IMR-90 (cell line): ENCODE results near the gene AKT2. TPM values are rescaled to one million over a fixed set of nuclear protein-coding genes. Genes with fewer than 3 reads are reported as not detected.

Experiments used
- ATAC-seq: fragments of 200-7000 bp; cut with Tn5 transposase; 2 replicates; pipeline ENCODE4 v1.9.1; 2020; ENCODE audit warnings: low read depth, mild to moderate bottlenecking, moderate library complexity
- BruUV-seq: library from RNA; stranded (reverse); fragments of 400-500 nt; replicated peaks from 2 replicates; lab custom pipeline; 2021; lab: Mats Ljungman, UMichigan
- CTCF ChIA-PET: fragments of 300-600 bp; formaldehyde crosslinking; extraction: SDS; loops from one replicate; lab custom pipeline; 2021; ENCODE audit warnings: antibody characterized with exemption; lab: Yijun Ruan, JAX
- POLR2A ChIA-PET: fragments of 300-600 bp; sonication (Branson Sonifier 250); formaldehyde crosslinking; loops from one replicate; lab custom pipeline; 2022; ENCODE audit warnings: antibody characterized with exemption; ENCODE audit not compliant: unreplicated experiment; lab: Charles Lee
- DNase-seq: peaks from one replicate; pipeline ENCODE4 v3.0.0; 2013
- H2AFZ ChIP-seq: replicated peaks from 2 replicates; pipeline ENCODE3; 2013; ENCODE audit warnings: low read length, mild to moderate bottlenecking; ENCODE audit not compliant: poor library complexity
- H2AK5ac ChIP-seq: 2 replicates; pipeline ENCODE4 v1.6.1; 2013; ENCODE audit warnings: low read depth, low read length, inconsistent platforms
- H2AK9ac ChIP-seq: replicated peaks from 2 replicates; pipeline ENCODE3; 2013; ENCODE audit warnings: mild to moderate bottlenecking, low read depth, low read length, moderate library complexity; ENCODE audit not compliant: poor library complexity
- H2BK120ac ChIP-seq: 2 replicates; pipeline ENCODE4 v1.6.1; 2013; ENCODE audit warnings: low read depth, low read length, inconsistent platforms
- H2BK15ac ChIP-seq: 3 replicates; pipeline ENCODE4 v1.6.1; 2013; ENCODE audit warnings: low read depth, low read length, inconsistent platforms
- H2BK20ac ChIP-seq: 2 replicates; pipeline ENCODE4 v1.6.1; 2013; ENCODE audit warnings: low read depth, mild to moderate bottlenecking, inconsistent platforms, low read length, moderate library complexity
- H2BK5ac ChIP-seq: 2 replicates; pipeline ENCODE4 v1.6.1; 2013; ENCODE audit warnings: mild to moderate bottlenecking, low read depth, low read length, inconsistent platforms; ENCODE audit not compliant: poor library complexity, severe bottlenecking
- H3K14ac ChIP-seq: replicated peaks from 2 replicates; pipeline ENCODE4 v1.6.1; 2013; ENCODE audit warnings: low read depth, low read length, inconsistent platforms
- H3K18ac ChIP-seq: 2 replicates; pipeline ENCODE4 v1.6.1; 2013; ENCODE audit warnings: low read depth, low read length, control low read depth
- H3K23ac ChIP-seq: 2 replicates; pipeline ENCODE4 v1.6.1; 2013; ENCODE audit warnings: low read depth, low read length, inconsistent platforms
- H3K27ac ChIP-seq: 2 replicates; pipeline ENCODE4 v1.5.1; 2013; ENCODE audit warnings: mild to moderate bottlenecking, control low read depth, low read length; ENCODE audit not compliant: insufficient read depth
- H3K27me3 ChIP-seq: 2 replicates; pipeline ENCODE4 v1.6.1; 2013; ENCODE audit warnings: low read length; ENCODE audit not compliant: control insufficient read depth, insufficient read depth
- H3K36me3 ChIP-seq: 2 replicates; pipeline ENCODE4 v1.6.1; 2013; ENCODE audit warnings: low read length, mixed read lengths; ENCODE audit not compliant: control insufficient read depth, insufficient read depth
- H3K4ac ChIP-seq: 2 replicates; pipeline ENCODE4 v1.6.1; 2013; ENCODE audit warnings: low read depth, low read length, inconsistent platforms
- H3K4me1 ChIP-seq: 2 replicates; pipeline ENCODE4 v1.6.1; 2013; ENCODE audit warnings: low read length, mixed read lengths; ENCODE audit not compliant: control insufficient read depth, insufficient read depth
- H3K4me2 ChIP-seq: 2 replicates; pipeline ENCODE4 v1.6.1; 2013; ENCODE audit warnings: low read depth, mild to moderate bottlenecking, control low read depth, low read length, moderate library complexity
- H3K4me3 ChIP-seq: 2 replicates; pipeline ENCODE4 v1.5.1; 2013; ENCODE audit warnings: low read depth, mild to moderate bottlenecking, control low read depth, low read length, moderate library complexity; ENCODE audit not compliant: insufficient read depth
- H3K56ac ChIP-seq: 2 replicates; pipeline ENCODE4 v1.6.1; 2013; ENCODE audit warnings: low read length, inconsistent platforms; ENCODE audit not compliant: insufficient read depth; ENCODE audit errors: extremely low read depth
- H3K79me1 ChIP-seq, 2 experiments: 2 replicates each; pipeline ENCODE4 v1.6.1; 2013; ENCODE audit warnings: low read length in 2 of 2, inconsistent platforms in 1 of 2, low read depth in 1 of 2
- H3K9ac ChIP-seq: 2 replicates; pipeline ENCODE4 v1.6.1; 2013; ENCODE audit warnings: low read depth, low read length, control low read depth
- H3K9me1 ChIP-seq: 2 replicates; pipeline ENCODE4 v1.6.1; 2013; ENCODE audit warnings: low read length, inconsistent platforms; ENCODE audit not compliant: insufficient read depth
- H3K9me3 ChIP-seq: 2 replicates; pipeline ENCODE4 v1.6.1; 2013; ENCODE audit warnings: low read length; ENCODE audit not compliant: control insufficient read depth, insufficient read depth
- H4K20me1 ChIP-seq: 2 replicates; pipeline ENCODE4 v1.6.1; 2013; ENCODE audit warnings: low read length, inconsistent platforms; ENCODE audit not compliant: insufficient read depth
- H4K5ac ChIP-seq: 2 replicates; pipeline ENCODE4 v1.6.1; 2013; ENCODE audit warnings: mild to moderate bottlenecking, low read depth, low read length, control low read depth
- H4K8ac ChIP-seq, 2 experiments: 2 replicates each; pipeline ENCODE4 v1.6.1; 2013; ENCODE audit warnings: low read depth in 2 of 2, low read length in 2 of 2, control low read depth in 1 of 2, inconsistent platforms in 1 of 2
- H4K91ac ChIP-seq: 2 replicates; pipeline ENCODE4 v1.6.1; 2013; ENCODE audit warnings: low read depth, low read length, inconsistent platforms; ENCODE audit not compliant: insufficient read depth
- BHLHE40 ChIP-seq: fragments of 150-350 bp; IDR thresholded peaks from 2 replicates; pipeline ENCODE4 v1.6.1; 2016; ENCODE audit warnings: mild to moderate bottlenecking, low read depth, low read length
- CEBPB ChIP-seq: IDR thresholded peaks from 2 replicates; pipeline ENCODE4 v1.6.1; 2012; ENCODE audit warnings: low read depth, low read length, improper control_type of control experiment
- CHD1 ChIP-seq: IDR thresholded peaks from 2 replicates; pipeline ENCODE4 v1.6.1; 2012; ENCODE audit warnings: low read depth, low read length, improper control_type of control experiment
- CTCF ChIP-seq: conservative IDR thresholded peaks from 2 replicates; pipeline ENCODE4 v1.5.1; 2012; ENCODE audit warnings: mild to moderate bottlenecking, low read depth, low read length, improper control_type of control experiment
- FOS ChIP-seq: fragments of 150-350 bp; IDR thresholded peaks from 2 replicates; pipeline ENCODE4 v1.6.1; 2016; ENCODE audit warnings: low read depth, low read length
- MAFK ChIP-seq: IDR thresholded peaks from 2 replicates; pipeline ENCODE4 v1.6.1; 2012; ENCODE audit warnings: low read depth, low read length, improper control_type of control experiment
- MAZ ChIP-seq: IDR thresholded peaks from 2 replicates; pipeline ENCODE4 v1.6.1; 2012; ENCODE audit warnings: low read depth, mild to moderate bottlenecking, low read length, improper control_type of control experiment, moderate library complexity, borderline replicate concordance
- NFE2L2 ChIP-seq: fragments of 150-350 bp; IDR thresholded peaks from 2 replicates; pipeline ENCODE4 v1.6.1; 2016; ENCODE audit warnings: low read depth, mild to moderate bottlenecking, low read length
- POLR2A ChIP-seq: IDR thresholded peaks from 2 replicates; pipeline ENCODE4 v1.6.1; 2012; ENCODE audit warnings: mild to moderate bottlenecking, low read depth, low read length
- RAD21 ChIP-seq: IDR thresholded peaks from 2 replicates; pipeline ENCODE4 v1.6.1; 2012; ENCODE audit warnings: low read length, improper control_type of control experiment
- RCOR1 ChIP-seq: IDR thresholded peaks from 2 replicates; pipeline ENCODE4 v1.6.1; 2012; ENCODE audit warnings: mild to moderate bottlenecking, low read length, improper control_type of control experiment; ENCODE audit not compliant: insufficient replicate concordance
- RFX5 ChIP-seq: IDR thresholded peaks from 2 replicates; pipeline ENCODE4 v1.8.0; 2012; ENCODE audit warnings: low read depth, mild to moderate bottlenecking, low read length, moderate library complexity
- SMC3 ChIP-seq: fragments of 150-350 bp; IDR thresholded peaks from 2 replicates; pipeline ENCODE4 v1.6.1; 2016; ENCODE audit warnings: low read depth, mild to moderate bottlenecking, antibody characterized with exemption, low read length, moderate library complexity
- WGBS, 2 experiments: methylation state at CpG; one replicate each; pipeline versions ENCODE4 v1.1.5 to v1.1.7; 2013; ENCODE audit warnings: missing lambda C conversion rate in 2 of 2; ENCODE audit not compliant: insufficient read length in 1 of 2; ENCODE audit errors: extremely low coverage in 2 of 2; 5-methylcytosine and 5-hydroxymethylcytosine counted together
- dilution Hi-C: fragments of 300-500 bp; cut with HindIII; formaldehyde crosslinking; loops from one replicate; pipeline ENCODE4 v1.14.3; 2018; ENCODE audit warnings: low sequenced_read_pairs; ENCODE audit not compliant: unreplicated experiment
- in situ Hi-C: fragments of 300-500 bp; cut with MboI; formaldehyde crosslinking; loops from 3 replicates; pipeline ENCODE4 v1.14.3; 2019; ENCODE audit warnings: low sequenced_read_pairs, inconsistent platforms, mixed read lengths
- intact Hi-C: fragments of 100-400 bp; cut with micrococcal nuclease; formaldehyde crosslinking; loops from 2 replicates; pipeline ENCODE4 v1.10.0; 2022
- polyA plus RNA-seq, 3 experiments: library from polyadenylated mRNA; depleted of rRNA; stranded (reverse); fragments of >200 nt; gene quantifications; 2 replicates each; pipeline ENCODE4 v1.2.3, GENCODE V29; 2012; ENCODE audit warnings: low replicate concordance in 1 of 3
- total RNA-seq: library from RNA; depleted of rRNA; stranded (reverse); fragments of >200 nt; gene quantifications from 2 replicates; pipeline ENCODE4 v1.2.3, GENCODE V29; 2012
- TF ChIP-seq, protein P1 (sequence below): fragments of 150-350 bp; IDR thresholded peaks from 2 replicates; pipeline ENCODE4 v1.6.1; 2017; ENCODE audit warnings: mild to moderate bottlenecking, antibody characterized with exemption, low read length, low read depth
- TF ChIP-seq, protein P2 (sequence below): fragments of 150-350 bp; IDR thresholded peaks from 2 replicates; pipeline ENCODE4 v1.6.1; 2016; ENCODE audit warnings: low read depth, mild to moderate bottlenecking, low read length, moderate library complexity, borderline replicate concordance

The AKT2 gene
- total and polyA plus RNA-seq, 2 of the 4 experiments (the other 2 are of a cell fraction) = 61.5 to 104 TPM

DNA sequence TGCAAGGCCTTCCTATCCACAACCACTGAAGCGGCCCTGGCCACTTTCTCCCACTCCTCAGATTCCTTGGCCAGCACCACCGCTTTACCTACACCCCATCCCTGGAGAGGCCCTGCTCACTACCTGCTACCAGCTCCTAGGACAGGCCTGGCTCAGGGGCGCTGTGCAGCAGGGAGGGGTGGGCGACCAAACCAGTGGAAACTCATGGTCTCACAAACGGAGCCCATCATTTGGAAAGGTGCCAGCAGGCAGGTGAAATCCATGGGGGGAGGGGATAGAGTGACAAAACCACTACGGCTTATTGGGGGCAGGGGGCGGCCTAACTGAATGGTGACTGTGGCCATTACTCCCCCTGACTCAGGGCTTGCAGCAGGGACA is 35.4 kb upstream of the AKT2 start:
- H3K4me1 ChIP-seq = no peaks in the 10 kb centered on the region
- no peak overlapping the region for H2BK15ac ChIP-seq
- ChIA-PET CTCF (no interaction called here), POLR2A (no interaction called here)
- no peak overlapping the region for H4K5ac ChIP-seq
- dilution Hi-C loops = no loop called here
- H3K27me3 ChIP-seq = no peaks in the 10 kb centered on the region
- H4K8ac ChIP-seq = no peak overlapping the region
- H2BK20ac ChIP-seq = no peak overlapping the region
- peaks cover 0 to 5% of the 10 kb centered on the region in 2 experiments; a peak in 1 of 4 replicates for H3K79me1 ChIP-seq
- no peak overlapping the region for H3K9ac ChIP-seq
- no peak overlapping the region for H3K4ac ChIP-seq
- H4K20me1 ChIP-seq = peaks cover 6% of the 10 kb centered on the region; the same call in 1 of the 2 replicates
- TF ChIP-seq BHLHE40 (no peak), NFE2L2 (no peak), RAD21 (no peak), CTCF (no peak), SMC3 (no peak), RFX5 (no peak), MAZ (no peak), POLR2A (no peak), RCOR1 (no peak), FOS (no peak), CEBPB (no peak), MAFK (no peak), CHD1 (no peak)
- TF ChIP-seq, protein P1, sequence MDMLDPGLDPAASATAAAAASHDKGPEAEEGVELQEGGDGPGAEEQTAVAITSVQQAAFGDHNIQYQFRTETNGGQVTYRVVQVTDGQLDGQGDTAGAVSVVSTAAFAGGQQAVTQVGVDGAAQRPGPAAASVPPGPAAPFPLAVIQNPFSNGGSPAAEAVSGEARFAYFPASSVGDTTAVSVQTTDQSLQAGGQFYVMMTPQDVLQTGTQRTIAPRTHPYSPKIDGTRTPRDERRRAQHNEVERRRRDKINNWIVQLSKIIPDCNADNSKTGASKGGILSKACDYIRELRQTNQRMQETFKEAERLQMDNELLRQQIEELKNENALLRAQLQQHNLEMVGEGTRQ = no peak
- TF ChIP-seq, protein P2, sequence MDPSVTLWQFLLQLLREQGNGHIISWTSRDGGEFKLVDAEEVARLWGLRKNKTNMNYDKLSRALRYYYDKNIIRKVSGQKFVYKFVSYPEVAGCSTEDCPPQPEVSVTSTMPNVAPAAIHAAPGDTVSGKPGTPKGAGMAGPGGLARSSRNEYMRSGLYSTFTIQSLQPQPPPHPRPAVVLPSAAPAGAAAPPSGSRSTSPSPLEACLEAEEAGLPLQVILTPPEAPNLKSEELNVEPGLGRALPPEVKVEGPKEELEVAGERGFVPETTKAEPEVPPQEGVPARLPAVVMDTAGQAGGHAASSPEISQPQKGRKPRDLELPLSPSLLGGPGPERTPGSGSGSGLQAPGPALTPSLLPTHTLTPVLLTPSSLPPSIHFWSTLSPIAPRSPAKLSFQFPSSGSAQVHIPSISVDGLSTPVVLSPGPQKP = no peak
- H2AK9ac ChIP-seq = peak overlapping the region; percentile 24
- DNase-seq (no peak), ATAC-seq (no peak)
- no peak overlapping the region for H3K14ac ChIP-seq
- H3K4me3 ChIP-seq = no peak overlapping the region
- intact Hi-C loops = no loop called here
- peaks cover 4% of the 10 kb centered on the region; the same call in 1 of the 2 replicates for H3K9me1 ChIP-seq
- H3K9me3 ChIP-seq = no peaks in the 10 kb centered on the region
- no peak overlapping the region for H2AK5ac ChIP-seq
- H2BK120ac ChIP-seq = no peak overlapping the region
- no TSS peak for BruUV-seq
- no peak overlapping the region for H3K27ac ChIP-seq
- peaks cover 46% of the 10 kb centered on the region for H3K36me3 ChIP-seq
- no peak overlapping the region for H3K18ac ChIP-seq
- WGBS, 2 experiments = 100% methylated on average over 1 of the region's 7 CpGs; no CpG with 5 or more reads in 1 of the 2 experiments
- no peak overlapping the region for H4K91ac ChIP-seq
- H3K23ac ChIP-seq = no peak overlapping the region
- no peak overlapping the region for H2BK5ac ChIP-seq
- in situ Hi-C loops = loop anchor here (25.0 kb wide), 1 partner anchor 192 kb away; no protein-coding TSS in a partner anchor
- H2AFZ ChIP-seq = no peak overlapping the region
- H3K56ac ChIP-seq = no peak overlapping the region
- no peak overlapping the region for H3K4me2 ChIP-seq
